Stimulated activated memory B cell treated with anti-CD40 and anti-IgM and Interleukin-4, amounts not matched to agents 10 μg/mL and 1 μg/mL and 100 μg/mL, for 72 hours (primary cell): Measurements from ENCODE around the gene RNLS.

Source experiments
- ATAC-seq: fragments of 150-1000 bp; cut with Tn5 transposase; 2 replicates; pipeline ENCODE4 v1.10.0; 2021
- H3K27ac Mint-ChIP-seq: one replicate; pipeline ENCODE4 v1.8.0; 2022; ENCODE audit warnings: mild to moderate bottlenecking, mixed read lengths
- H3K27me3 Mint-ChIP-seq: one replicate; pipeline ENCODE4 v1.8.0; 2022; ENCODE audit warnings: mixed read lengths
- H3K36me3 Mint-ChIP-seq: one replicate; pipeline ENCODE4 v1.8.0; 2022; ENCODE audit warnings: mixed read lengths
- H3K4me1 Mint-ChIP-seq: one replicate; pipeline ENCODE4 v1.8.0; 2022; ENCODE audit warnings: mixed read lengths
- H3K4me3 Mint-ChIP-seq: one replicate; pipeline ENCODE4 v1.8.0; 2022; ENCODE audit warnings: mild to moderate bottlenecking, moderate library complexity, mixed read lengths
- H3K9me3 Mint-ChIP-seq: one replicate; pipeline ENCODE4 v1.8.0; 2022; ENCODE audit warnings: mixed read lengths

Gene RNLS

DNA sequence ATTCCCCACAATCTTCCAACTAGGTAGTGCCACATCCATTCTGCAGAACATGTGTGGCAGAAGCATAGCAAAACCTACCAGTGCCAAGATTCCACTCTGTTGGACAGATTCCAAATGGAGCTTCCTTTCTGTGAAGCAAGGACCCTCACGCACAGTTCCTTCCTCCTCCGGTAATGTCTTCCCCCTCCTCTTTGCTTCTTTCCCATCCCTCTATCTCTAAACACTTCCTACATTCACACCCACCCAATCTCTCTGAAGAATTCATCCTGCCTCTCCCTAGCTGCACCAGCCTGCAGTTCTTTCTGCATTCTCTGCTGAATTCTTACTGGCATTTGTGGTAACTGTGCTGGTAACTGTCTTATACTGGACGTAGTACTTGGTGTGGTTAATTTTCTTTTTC, 124.9 kb downstream of the RNLS start:
- Mint-ChIP-seq H3K27ac (no peak overlapping the region), H3K36me3 (peaks cover 5% of the 10 kb centered on the region), H3K9me3 (no peaks in the 10 kb centered on the region), H3K4me3 (no peak overlapping the region), H3K4me1 (no peaks in the 10 kb centered on the region), H3K27me3 (no peaks in the 10 kb centered on the region)
- ATAC-seq: no peak

DNA sequence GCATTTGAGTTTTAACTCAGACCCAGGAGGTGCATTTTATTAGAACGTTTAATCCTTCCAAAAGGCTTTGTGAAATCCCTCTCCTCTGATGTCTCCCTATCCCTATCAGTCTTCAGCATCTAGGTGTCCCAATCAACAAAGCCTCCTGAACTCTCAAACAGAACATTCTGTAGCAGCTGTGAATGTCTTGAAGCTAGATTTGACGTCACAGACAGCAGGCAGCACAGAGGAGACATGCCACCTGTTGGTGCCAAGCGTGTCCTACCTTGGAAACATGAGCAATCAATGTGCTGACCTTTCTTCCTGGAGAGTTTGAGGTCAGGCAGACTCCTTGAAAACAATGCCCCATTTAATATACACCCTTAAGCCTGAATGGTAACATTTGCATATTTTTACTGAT, 125.5 kb downstream of the RNLS start:
- Mint-ChIP-seq H3K27me3 (no peaks in the 10 kb centered on the region), H3K4me3 (no peak overlapping the region), H3K27ac (no peak overlapping the region), H3K4me1 (no peaks in the 10 kb centered on the region), H3K9me3 (no peaks in the 10 kb centered on the region), H3K36me3 (peaks cover 5% of the 10 kb centered on the region)
- no peak for ATAC-seq

- no peak for ATAC-seq
- H3K36me3 Mint-ChIP-seq: peaks cover 5% of the 10 kb centered on the region
- no peaks in the 10 kb centered on the region for H3K9me3 Mint-ChIP-seq
- no peak overlapping the region for H3K27ac Mint-ChIP-seq
- no peaks in the 10 kb centered on the region for H3K4me1 Mint-ChIP-seq
- H3K4me3 Mint-ChIP-seq: no peak overlapping the region
- H3K27me3 Mint-ChIP-seq: no peaks in the 10 kb centered on the region
Observed at GRCh38 chr10:88456730-88457129, 126.4 kb downstream of the RNLS start.

- no peaks in the 10 kb centered on the region for H3K4me1 Mint-ChIP-seq
- no peak overlapping the region for H3K27ac Mint-ChIP-seq
- no peak for ATAC-seq
- H3K9me3 Mint-ChIP-seq: no peaks in the 10 kb centered on the region
- H3K4me3 Mint-ChIP-seq: no peak overlapping the region
- H3K36me3 Mint-ChIP-seq: peaks cover 5% of the 10 kb centered on the region
- no peaks in the 10 kb centered on the region for H3K27me3 Mint-ChIP-seq
Observed at GRCh38 chr10:88455831-88456230, 127.3 kb downstream of the RNLS start.

- peaks cover 5% of the 10 kb centered on the region for H3K36me3 Mint-ChIP-seq
- H3K27ac Mint-ChIP-seq: no peak overlapping the region
- no peak for ATAC-seq
- no peaks in the 10 kb centered on the region for H3K27me3 Mint-ChIP-seq
- peaks cover 5% of the 10 kb centered on the region for H3K9me3 Mint-ChIP-seq
- no peak overlapping the region for H3K4me3 Mint-ChIP-seq
- H3K4me1 Mint-ChIP-seq: no peaks in the 10 kb centered on the region
Observed at GRCh38 chr10:88450201-88450600, 132.9 kb downstream of the RNLS start.

DNA sequence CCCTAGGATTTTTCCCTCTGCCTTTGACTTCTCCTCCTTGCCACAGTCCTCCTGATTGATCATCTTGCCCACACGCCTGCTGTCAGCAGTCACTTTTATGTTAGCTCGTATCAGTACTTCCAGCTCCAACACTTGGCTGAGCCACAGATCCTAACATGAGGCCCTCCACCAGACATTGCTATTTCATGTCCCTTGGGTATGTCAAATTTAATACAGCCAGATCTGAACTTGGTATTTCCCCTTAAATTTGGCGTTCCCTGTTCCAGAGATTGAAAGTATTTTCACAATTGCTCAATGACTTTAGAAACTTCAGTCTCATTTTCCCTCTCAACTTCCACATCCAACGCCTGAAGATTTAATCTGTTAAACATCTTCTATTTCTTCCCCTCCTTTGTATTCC, 140.4 kb downstream of the RNLS start:
- H3K36me3 Mint-ChIP-seq: peaks cover 11% of the 10 kb centered on the region
- no peak overlapping the region for H3K27ac Mint-ChIP-seq
- H3K4me1 Mint-ChIP-seq: no peaks in the 10 kb centered on the region
- no peaks in the 10 kb centered on the region for H3K27me3 Mint-ChIP-seq
- peaks cover 6% of the 10 kb centered on the region for H3K9me3 Mint-ChIP-seq
- no peak overlapping the region for H3K4me3 Mint-ChIP-seq
- ATAC-seq: no peak

DNA sequence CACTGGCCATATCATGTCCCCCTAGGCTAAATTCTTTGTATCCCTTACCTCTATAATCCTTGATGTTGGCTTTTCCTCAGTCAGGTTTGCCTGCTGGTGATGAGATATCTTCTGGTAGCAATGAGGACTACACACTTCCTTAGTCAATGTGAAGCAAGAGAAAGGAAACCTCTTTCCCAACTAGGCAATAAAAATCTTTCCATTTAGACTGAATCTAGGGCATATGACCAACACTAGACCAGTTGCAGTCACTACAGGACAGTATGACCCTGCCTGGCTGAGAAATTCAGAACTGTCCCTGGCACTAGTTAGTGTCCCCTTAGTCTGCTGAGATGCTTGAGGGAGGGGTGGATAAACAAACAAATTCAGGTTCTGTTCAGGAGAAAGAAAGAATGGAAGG, 142.6 kb downstream of the RNLS start:
- Mint-ChIP-seq H3K4me1 (no peaks in the 10 kb centered on the region), H3K36me3 (peaks cover 11% of the 10 kb centered on the region), H3K27me3 (no peaks in the 10 kb centered on the region), H3K9me3 (peaks cover 3% of the 10 kb centered on the region), H3K27ac (no peak overlapping the region), H3K4me3 (no peak overlapping the region)
- no peak for ATAC-seq

DNA sequence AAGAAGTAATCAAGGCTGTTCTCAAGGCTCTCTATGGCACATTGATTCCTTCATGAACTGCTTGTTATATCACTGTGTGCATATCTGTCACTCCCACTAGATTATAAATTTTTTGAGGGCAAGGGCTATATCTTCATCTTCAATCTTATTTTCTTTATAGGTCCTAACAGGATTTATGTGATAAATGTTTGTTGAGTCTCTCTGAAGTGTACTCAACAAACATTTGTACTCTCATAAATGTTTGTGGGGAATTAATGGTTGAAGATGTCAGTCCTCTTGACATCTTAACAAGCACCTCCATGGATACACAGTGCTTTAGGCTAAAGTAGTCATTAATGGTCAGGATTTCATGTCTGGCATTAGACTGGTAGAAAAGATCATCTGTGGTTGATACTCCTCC, 143.2 kb downstream of the RNLS start:
- ATAC-seq: no peak
- H3K27ac Mint-ChIP-seq: no peak overlapping the region
- no peaks in the 10 kb centered on the region for H3K27me3 Mint-ChIP-seq
- H3K36me3 Mint-ChIP-seq: peaks cover 11% of the 10 kb centered on the region
- no peak overlapping the region for H3K4me3 Mint-ChIP-seq
- peaks cover 3% of the 10 kb centered on the region for H3K9me3 Mint-ChIP-seq
- H3K4me1 Mint-ChIP-seq: no peaks in the 10 kb centered on the region

DNA sequence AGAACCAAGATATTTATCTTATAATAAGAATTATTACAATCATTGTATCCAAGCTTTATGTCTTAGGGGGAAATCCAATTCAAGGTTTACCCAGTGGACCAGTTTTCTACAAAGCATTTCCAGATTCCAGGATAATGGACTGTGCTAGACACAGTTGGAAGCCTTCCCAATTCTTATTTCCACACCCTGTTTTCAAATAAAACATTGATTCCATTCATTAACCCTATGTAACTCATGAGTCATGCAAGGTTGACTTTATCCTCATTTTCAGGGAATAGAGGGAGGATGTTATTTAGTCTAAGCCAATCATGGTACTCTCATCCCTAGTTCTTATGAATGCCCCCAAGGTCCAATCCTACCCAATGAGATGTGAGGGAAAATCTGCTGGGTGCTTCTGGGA, 145.7 kb downstream of the RNLS start:
- Mint-ChIP-seq H3K36me3 (peaks cover 3% of the 10 kb centered on the region), H3K27me3 (no peaks in the 10 kb centered on the region), H3K9me3 (no peaks in the 10 kb centered on the region), H3K4me1 (no peaks in the 10 kb centered on the region), H3K4me3 (no peak overlapping the region), H3K27ac (no peak overlapping the region)
- ATAC-seq: no peak

DNA sequence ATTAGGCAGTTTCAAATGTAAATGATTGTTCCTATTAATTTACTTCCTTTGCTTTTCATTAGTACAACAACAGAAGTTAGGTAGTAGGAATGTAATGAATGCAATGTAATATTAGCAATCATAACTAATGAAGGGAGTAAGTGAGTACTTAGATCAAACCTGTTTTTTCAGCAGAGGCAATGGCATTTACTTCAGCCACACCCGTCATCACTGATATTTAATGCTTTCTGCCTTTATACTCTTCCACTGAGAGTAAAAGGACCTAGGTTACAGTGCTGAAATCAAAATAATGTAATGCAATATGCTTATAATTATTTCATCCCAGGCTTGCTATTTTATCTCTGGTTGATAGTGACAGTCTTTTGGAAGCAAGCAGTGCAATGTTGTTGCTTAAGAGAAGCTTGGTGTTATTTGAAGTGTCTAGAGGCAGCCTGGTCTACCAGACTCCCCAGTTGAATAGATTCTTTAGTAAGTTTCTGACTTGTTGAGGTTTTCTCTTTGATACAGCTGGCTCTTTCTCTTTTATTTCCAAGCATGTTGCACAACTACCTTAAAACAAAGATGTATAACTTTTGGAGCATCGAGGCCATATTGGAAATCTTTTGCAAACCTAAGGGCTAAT, 149.4 kb downstream of the RNLS start:
- no peaks in the 10 kb centered on the region for H3K27me3 Mint-ChIP-seq

GRCh38 chr10:88431103-88431502, 152.0 kb downstream of the RNLS start:
- no peak for ATAC-seq
- no peaks in the 10 kb centered on the region for H3K27me3 Mint-ChIP-seq

More for the DNA sequence above, 149.4 kb downstream of the RNLS start:
- Mint-ChIP-seq H3K4me1 (no peaks in the 10 kb centered on the region), H3K4me3 (no peak overlapping the region), H3K9me3 (no peaks in the 10 kb centered on the region), H3K36me3 (peaks cover 5% of the 10 kb centered on the region), H3K27ac (no peak overlapping the region)
- ATAC-seq: no peak

DNA sequence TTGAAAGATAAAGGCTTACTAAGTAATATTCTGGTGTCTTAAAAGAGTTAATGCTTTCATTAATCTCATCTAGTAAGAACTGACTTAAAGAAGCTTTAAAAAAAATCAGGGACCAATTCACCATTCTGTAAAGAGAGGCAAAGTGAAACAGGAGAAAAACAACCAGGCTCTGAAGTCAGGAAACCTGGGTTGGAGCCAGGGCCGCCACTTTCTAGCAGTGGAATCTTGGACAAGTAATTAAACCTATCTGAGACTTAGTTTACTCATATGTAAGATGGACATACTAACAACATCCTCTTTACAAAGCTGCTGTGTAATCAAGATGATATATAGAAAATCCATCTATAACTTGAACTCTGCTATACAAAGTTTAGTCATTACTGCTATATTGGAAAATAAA, 154.1 kb downstream of the RNLS start:
- ATAC-seq: no peak
- Mint-ChIP-seq H3K9me3 (no peaks in the 10 kb centered on the region), H3K27me3 (no peaks in the 10 kb centered on the region), H3K4me1 (peaks cover 6% of the 10 kb centered on the region), H3K4me3 (no peak overlapping the region), H3K27ac (no peak overlapping the region), H3K36me3 (peaks cover 5% of the 10 kb centered on the region)

More at GRCh38 chr10:88431103-88431502, 152.0 kb downstream of the RNLS start:
- H3K4me3 Mint-ChIP-seq: no peak overlapping the region
- no peak overlapping the region for H3K27ac Mint-ChIP-seq
- no peaks in the 10 kb centered on the region for H3K9me3 Mint-ChIP-seq
- peaks cover 6% of the 10 kb centered on the region for H3K4me1 Mint-ChIP-seq
- peaks cover 5% of the 10 kb centered on the region for H3K36me3 Mint-ChIP-seq

- Mint-ChIP-seq H3K27ac (no peak overlapping the region), H3K9me3 (no peaks in the 10 kb centered on the region), H3K36me3 (peaks cover 5% of the 10 kb centered on the region), H3K4me3 (no peak overlapping the region), H3K4me1 (peaks cover 6% of the 10 kb centered on the region), H3K27me3 (no peaks in the 10 kb centered on the region)
- ATAC-seq: no peak
Observed at GRCh38 chr10:88428442-88428841, 154.7 kb downstream of the RNLS start.

DNA sequence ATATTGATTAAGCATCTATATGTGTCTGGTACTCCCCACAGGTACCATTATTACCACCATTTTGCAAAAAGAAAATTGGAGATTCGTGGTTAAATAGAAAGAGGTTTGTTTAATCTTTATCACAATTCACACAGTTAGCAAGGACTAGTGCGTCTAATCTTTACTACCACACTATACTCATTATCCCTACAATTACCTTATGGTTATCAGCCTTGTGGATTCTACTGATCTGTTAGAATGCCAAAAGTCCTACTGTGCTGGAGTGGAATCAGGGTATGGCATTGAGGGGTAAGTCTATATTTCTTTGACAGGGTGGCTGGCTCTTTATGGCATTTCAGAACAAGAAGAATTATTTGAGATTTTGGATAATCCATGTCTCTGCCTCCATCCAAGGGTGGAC, 156.1 kb downstream of the RNLS start:
- H3K27me3 Mint-ChIP-seq: no peaks in the 10 kb centered on the region
- H3K36me3 Mint-ChIP-seq: no peaks in the 10 kb centered on the region
- ATAC-seq: no peak
- peaks cover 6% of the 10 kb centered on the region for H3K4me1 Mint-ChIP-seq
- no peaks in the 10 kb centered on the region for H3K9me3 Mint-ChIP-seq
- H3K27ac Mint-ChIP-seq: no peak overlapping the region
- H3K4me3 Mint-ChIP-seq: no peak overlapping the region

- H3K9me3 Mint-ChIP-seq: no peaks in the 10 kb centered on the region
- H3K4me3 Mint-ChIP-seq: no peak overlapping the region
- ATAC-seq: no peak
- H3K4me1 Mint-ChIP-seq: peaks cover 6% of the 10 kb centered on the region
- H3K27me3 Mint-ChIP-seq: no peaks in the 10 kb centered on the region
- H3K36me3 Mint-ChIP-seq: no peaks in the 10 kb centered on the region
- H3K27ac Mint-ChIP-seq: no peak overlapping the region
Observed at GRCh38 chr10:88424881-88425280, 158.2 kb downstream of the RNLS start.

- no peak overlapping the region for H3K27ac Mint-ChIP-seq
- H3K36me3 Mint-ChIP-seq: no peaks in the 10 kb centered on the region
- no peak overlapping the region for H3K4me3 Mint-ChIP-seq
- no peaks in the 10 kb centered on the region for H3K27me3 Mint-ChIP-seq
- no peaks in the 10 kb centered on the region for H3K9me3 Mint-ChIP-seq
- no peak for ATAC-seq
- peaks cover 6% of the 10 kb centered on the region for H3K4me1 Mint-ChIP-seq
Observed at GRCh38 chr10:88423732-88424131, 159.4 kb downstream of the RNLS start.

- no peak overlapping the region for H3K4me3 Mint-ChIP-seq
- no peak for ATAC-seq
- no peaks in the 10 kb centered on the region for H3K36me3 Mint-ChIP-seq
Observed at GRCh38 chr10:88421590-88421989, 161.5 kb downstream of the RNLS start.

More at GRCh38 chr10:88421590-88421989, 161.5 kb downstream of the RNLS start:
- no peaks in the 10 kb centered on the region for H3K9me3 Mint-ChIP-seq
- no peaks in the 10 kb centered on the region for H3K27me3 Mint-ChIP-seq
- peaks cover 3% of the 10 kb centered on the region for H3K4me1 Mint-ChIP-seq
- no peak overlapping the region for H3K27ac Mint-ChIP-seq
